HG03558 (cell line): Measurements from ENCODE around the gene C20orf204.
"Not testable (repeated sequence)": the region's sequence is repeated elsewhere in the genome, so short reads cannot be mapped to it uniquely, and the experiment has no call there.

ENCODE experiments used
- ATAC-seq: cut with Tn5 transposase; IDR thresholded peaks from one replicate; pipeline ENCODE4 v1.9.1; 2021; ENCODE audit warnings: moderate number of reproducible peaks; ENCODE audit not compliant: unreplicated experiment; ENCODE audit errors: extremely low read depth

Gene C20orf204

GRCh38 chr20:64080813-64081623 is 45.0 kb downstream of the C20orf204 start:
- ATAC-seq: no peak

GRCh38 chr20:64081624-64081964 is 45.6 kb downstream of the C20orf204 start:
- ATAC-seq: no peak

- ATAC-seq: no peak
These were observed 46.2 kb downstream of the C20orf204 start for GRCh38 chr20:64082126-64082731.

GRCh38 chr20:64082820-64083377 is 46.9 kb downstream of the C20orf204 start:
- no peak for ATAC-seq

GRCh38 chr20:64083378-64083803 is 47.4 kb downstream of the C20orf204 start:
- ATAC-seq: no peak

- ATAC-seq: no peak
These were observed 48.1 kb downstream of the C20orf204 start, which contains the start of gene LKAAEAR1 for GRCh38 chr20:64083804-64084684. Gene LKAAEAR1, minus strand, starts transcription at chr20:64084398. Its CDS starts 179 bp downstream, at chr20:64084219.

GRCh38 chr20:64084685-64085152 is 48.7 kb downstream of the C20orf204 start:
- ATAC-seq: no peak

- ATAC-seq: no peak
These were observed 50.8 kb downstream of the C20orf204 start for GRCh38 chr20:64086801-64087200.

GRCh38 chr20:64087226-64087825 is 51.3 kb downstream of the C20orf204 start:
- ATAC-seq: not testable (repeated sequence)

- ATAC-seq: not testable (repeated sequence)
These were observed 52.6 kb downstream of the C20orf204 start for GRCh38 chr20:64088586-64088985.
